Stimulated activated CD8-positive, alpha-beta memory T cell treated with anti-CD3 and anti-CD28 coated beads, Interleukin-4, amount 100 ng/mL, for 48 hours (primary cell): ENCODE measurements around the gene EXOSC6.
"Not testable (repeated sequence)": the region's sequence is repeated elsewhere in the genome, so short reads cannot be mapped to it uniquely, and the experiment has no call there.

Experiments used
- DNase-seq: peaks from one replicate; pipeline ENCODE4 v3.0.0-alpha.2; 2020

EXOSC6 gene

DNA sequence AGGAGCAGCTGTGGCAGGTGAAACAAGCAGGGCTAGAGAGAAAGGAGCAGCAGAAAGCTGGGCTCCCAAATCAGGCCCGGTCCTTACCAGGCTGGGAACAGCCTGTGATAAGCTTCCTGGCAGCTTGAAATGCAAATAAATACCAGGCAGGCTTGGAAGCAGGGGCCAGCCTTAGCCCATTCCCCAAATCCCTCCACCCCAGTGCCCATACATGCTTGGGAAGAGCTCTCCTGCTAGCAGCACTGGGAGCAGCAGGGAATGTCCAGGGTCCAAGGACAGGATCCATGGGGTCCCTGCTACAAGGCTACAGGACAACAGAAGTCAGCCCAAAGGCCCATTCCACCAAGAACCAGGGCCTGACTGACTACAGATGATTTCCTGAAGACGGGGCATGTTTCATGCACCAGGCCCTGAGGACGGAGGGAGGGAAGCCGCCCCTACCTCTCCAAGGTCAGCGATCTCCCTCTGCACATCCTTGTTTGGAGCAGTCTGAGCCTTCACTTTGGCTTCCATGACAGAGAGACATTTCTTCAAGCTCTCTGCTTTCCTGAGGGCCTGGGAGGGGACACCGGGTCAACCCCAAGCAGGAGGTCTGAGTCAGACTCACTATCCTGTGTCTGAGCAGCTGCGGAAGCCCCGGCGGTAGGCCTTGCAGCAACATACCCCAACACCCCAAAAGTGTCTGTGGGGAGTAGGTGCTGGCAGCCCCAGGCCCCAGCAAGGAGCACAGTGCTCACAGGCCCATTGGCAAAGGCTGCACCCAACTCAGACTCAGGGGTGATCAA is 2.6 kb upstream of the EXOSC6 start:
- DNase-seq, result no peak

DNA sequence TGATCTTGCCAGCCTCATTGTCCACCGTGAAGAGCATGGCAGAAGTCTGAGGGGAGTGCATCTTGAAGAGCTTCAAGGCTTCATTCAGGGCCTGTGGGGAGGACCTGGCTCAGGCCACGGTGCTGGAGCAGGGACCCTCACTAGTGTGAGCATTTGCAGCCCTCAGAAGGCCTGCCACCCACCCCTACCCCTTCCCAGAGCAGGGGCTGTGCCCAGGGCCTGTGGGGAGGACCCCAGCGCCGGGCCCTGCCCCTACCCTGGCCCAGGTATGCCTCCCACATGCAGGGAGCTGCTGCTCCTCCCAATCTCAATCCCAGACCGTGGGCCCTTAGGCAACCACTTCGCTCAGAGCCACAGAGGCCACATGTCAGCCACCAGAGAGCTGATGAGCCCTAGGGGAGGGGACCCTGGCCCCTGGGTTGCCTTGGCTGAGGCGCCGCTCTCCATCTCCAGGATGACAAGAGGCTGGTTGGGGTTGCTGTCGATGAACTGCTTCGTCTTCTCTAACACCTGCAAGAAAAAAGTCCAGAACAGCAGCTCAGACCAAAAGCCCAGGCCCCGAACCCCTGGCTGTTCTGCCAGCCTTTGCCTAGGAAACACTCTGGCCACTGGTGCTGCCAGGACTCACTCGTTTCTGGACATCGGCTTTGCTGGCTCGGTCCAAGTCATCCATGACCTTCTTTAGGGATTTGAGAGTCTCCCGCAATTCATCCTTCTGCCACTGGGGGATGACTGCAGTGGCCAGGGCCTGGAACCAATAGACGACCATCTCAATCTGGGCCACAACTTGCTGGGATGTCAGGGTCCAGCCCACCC is 1.8 kb upstream of the EXOSC6 start:
- peak; percentile 63 for DNase-seq

DNA sequence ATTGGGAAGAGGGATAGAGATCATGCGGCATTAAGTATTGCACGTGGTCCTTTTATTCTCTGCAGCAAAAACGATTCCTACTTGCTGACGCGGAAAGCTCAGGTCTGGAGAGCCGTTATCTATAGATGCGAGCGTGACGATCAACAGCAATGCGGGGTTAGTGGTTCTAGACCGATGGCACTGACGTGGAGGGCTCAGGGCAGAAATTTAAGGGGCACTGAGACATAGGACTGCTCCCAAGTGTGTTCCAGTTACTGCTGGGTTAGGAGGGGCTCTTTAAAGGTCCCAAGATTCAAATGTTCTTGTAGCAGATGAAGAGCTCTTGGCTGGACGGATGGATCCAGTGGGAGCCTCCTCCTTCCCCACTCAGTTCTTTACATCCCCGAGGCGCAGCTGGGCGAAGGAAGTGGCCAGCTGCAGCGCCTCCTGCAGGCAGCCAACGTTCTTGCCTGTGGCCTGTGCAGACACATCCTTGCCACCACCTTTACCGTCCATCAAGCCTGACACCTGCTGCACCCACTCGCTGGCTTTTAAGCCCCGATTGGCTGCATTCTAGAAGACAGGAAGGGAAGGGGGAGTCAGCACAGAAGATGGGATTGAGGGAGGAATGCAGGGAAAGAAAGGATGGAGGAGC is 732 bp upstream of the EXOSC6 start:
- peak; percentile 58 for DNase-seq

- DNase-seq, result peak; percentile 48
These were observed 752 bp downstream of the EXOSC6 start for GRCh38 chr16:70250748-70251628.

DNA sequence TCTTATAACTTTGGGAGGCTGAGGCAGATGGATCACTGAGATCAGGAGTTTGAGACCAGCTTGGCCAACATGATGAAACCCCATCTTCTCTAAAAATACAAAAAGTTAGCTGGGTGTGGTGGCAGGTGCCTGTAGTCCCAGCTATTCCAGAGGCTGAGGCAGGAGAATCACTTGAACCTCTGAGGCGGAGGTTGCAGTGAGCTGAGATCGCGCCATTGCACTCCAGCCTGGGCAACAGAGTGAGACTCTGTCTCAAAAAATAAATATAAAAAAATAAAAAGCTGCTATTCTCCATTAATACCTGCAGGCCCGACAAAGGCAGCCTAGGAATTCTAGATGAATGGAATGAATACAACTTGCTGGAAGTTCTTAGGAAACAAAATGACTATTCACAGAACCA is 2.0 kb downstream of the EXOSC6 start:
- not testable (repeated sequence) for DNase-seq

- DNase-seq, result not testable (repeated sequence)
These were observed 13.0 kb downstream of the EXOSC6 start for GRCh38 chr16:70238773-70239172.

GRCh38 chr16:70231831-70232230 is 19.9 kb downstream of the EXOSC6 start:
- not testable (repeated sequence) for DNase-seq

- not testable (repeated sequence) for DNase-seq
These were observed 25.7 kb downstream of the EXOSC6 start for GRCh38 chr16:70226024-70226423.

- not testable (repeated sequence) for DNase-seq
These were observed 26.3 kb downstream of the EXOSC6 start for GRCh38 chr16:70225430-70225829.

- DNase-seq, result not testable (repeated sequence)
These were observed 27.1 kb downstream of the EXOSC6 start for GRCh38 chr16:70224645-70225044.

- not testable (repeated sequence) for DNase-seq
These were observed 27.7 kb downstream of the EXOSC6 start for GRCh38 chr16:70223971-70224513.

DNA sequence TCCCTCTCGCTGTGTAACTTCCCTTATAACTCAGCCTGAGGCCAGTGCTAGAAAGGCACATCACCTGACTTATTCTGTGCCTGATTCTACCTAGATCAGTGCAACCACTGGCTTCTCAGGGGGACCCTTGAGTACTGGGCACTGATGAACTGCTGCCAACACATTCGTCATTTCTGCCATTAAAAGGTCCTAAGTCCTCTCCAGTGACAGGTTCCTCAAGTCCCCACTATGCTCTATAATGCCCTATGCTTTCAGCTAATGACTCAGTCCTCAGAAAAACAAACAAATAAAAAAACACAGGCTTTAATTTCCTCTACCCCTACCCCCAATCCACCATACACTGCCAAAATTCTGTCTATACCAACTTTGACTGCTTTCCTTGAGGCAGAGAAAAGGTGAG is 28.5 kb downstream of the EXOSC6 start:
- not testable (repeated sequence) for DNase-seq

GRCh38 chr16:70222574-70222973 is 29.2 kb downstream of the EXOSC6 start:
- DNase-seq, result not testable (repeated sequence)

DNA sequence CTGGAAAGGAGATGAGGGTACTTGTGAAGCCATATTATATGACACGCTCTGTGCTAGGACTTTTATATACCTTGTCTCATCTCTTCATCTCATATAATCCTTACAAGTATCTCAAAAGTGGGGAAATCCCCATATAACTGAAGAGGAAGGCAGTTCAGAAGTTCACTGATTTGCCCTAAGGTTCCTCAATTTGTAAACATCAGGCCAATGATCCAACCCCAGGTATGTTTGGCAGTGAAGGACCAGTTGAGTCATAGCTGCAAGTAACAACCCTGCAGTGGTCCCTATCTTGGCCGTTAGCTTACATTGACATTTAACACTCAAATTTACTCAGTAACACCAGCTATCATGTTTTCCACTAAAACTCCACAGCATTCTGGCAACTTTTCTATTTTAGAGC is 33.2 kb downstream of the EXOSC6 start:
- not testable (repeated sequence) for DNase-seq

GRCh38 chr16:70206382-70206781 is 45.4 kb downstream of the EXOSC6 start:
- DNase-seq, result not testable (repeated sequence)

- DNase-seq, result not testable (repeated sequence)
These were observed 46.9 kb downstream of the EXOSC6 start for GRCh38 chr16:70204668-70205405.

GRCh38 chr16:70204010-70204409 is 47.7 kb downstream of the EXOSC6 start:
- not testable (repeated sequence) for DNase-seq

DNA sequence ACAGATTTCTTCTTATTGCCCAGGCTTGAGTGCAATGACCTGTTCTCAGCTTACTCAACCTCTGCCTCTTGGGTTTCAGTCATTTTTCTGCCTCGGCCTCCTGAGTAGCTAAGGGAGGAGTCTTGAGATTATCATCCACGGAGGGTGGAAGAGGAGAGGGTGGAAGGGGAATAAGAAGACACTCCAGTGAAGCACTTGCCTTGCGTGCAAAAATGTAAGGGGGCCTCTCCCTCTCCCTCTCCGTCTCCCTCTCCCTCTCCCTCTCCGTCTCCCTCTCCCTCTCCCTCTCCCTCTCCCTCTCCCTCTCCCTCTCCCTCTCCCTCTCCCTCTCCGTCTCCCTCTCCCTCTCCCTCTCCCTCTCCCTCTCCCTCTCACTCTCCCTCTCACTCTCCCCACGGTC is 48.2 kb downstream of the EXOSC6 start:
- DNase-seq, result not testable (repeated sequence)

GRCh38 chr16:70200063-70200462 is 51.7 kb downstream of the EXOSC6 start:
- not testable (repeated sequence) for DNase-seq

- not testable (repeated sequence) for DNase-seq
These were observed 52.6 kb downstream of the EXOSC6 start for GRCh38 chr16:70199170-70199569.

DNA sequence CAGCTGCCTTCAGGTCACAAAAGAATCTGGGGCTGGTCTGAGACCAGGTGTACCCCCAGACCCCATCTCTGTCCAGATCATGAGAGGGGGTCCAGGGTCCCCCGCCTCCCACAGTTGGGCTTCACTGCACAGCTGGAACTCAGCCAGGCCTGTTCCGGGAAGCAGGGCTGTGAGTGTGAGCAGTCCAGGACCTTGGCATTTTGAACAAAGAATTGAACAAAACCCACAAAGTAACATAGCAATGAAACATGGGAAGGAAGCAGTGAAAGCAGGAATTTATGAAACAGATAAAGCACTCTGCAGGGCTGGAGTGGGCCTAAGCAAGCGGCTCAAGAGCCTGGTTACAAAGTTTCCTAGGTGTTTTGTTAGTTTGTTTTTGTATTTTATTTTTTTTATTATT is 53.1 kb downstream of the EXOSC6 start:
- DNase-seq, result not testable (repeated sequence)
